HG03558 (cell line): ENCODE measurements around the gene CD93.

Source experiments
- ATAC-seq: cut with Tn5 transposase; IDR thresholded peaks from one replicate; pipeline ENCODE4 v1.9.1; 2021; ENCODE audit warnings: moderate number of reproducible peaks; ENCODE audit not compliant: unreplicated experiment; ENCODE audit errors: extremely low read depth

The CD93 gene

DNA sequence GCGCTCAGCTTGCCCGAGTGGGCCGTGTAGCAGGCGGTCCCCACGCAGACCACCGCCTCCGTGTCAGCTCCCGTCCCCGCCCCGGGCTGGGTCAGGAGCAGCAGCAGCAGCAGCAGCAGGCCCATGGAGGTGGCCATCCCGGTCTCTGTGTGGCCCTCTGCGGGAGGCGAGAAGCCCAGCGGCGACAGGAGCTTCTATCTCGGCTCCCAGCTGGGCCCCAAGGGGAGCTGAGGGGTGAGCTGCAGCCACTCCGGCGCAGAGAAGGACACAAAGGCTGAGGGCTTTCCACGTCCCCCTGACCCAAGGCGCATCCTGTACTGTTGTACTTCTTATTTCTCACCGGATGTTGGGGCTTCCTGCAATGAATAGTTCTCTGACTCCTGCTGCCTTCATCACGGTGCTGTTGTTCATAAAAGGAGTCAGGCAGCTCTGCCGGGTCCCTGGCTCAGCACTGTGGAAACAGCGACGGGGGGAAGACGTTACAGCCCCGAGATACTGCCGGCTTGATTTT lies at the start of gene CD93:
Gene CD93 (minus strand): TSS at position 269 of the 511 bp plus-strand sequence. CDS start 132 bp downstream, at position 137.
- no peak for ATAC-seq

- no peak for ATAC-seq
These were observed 47.5 kb upstream of the CD93 start for GRCh38 chr20:23133560-23133998.

DNA sequence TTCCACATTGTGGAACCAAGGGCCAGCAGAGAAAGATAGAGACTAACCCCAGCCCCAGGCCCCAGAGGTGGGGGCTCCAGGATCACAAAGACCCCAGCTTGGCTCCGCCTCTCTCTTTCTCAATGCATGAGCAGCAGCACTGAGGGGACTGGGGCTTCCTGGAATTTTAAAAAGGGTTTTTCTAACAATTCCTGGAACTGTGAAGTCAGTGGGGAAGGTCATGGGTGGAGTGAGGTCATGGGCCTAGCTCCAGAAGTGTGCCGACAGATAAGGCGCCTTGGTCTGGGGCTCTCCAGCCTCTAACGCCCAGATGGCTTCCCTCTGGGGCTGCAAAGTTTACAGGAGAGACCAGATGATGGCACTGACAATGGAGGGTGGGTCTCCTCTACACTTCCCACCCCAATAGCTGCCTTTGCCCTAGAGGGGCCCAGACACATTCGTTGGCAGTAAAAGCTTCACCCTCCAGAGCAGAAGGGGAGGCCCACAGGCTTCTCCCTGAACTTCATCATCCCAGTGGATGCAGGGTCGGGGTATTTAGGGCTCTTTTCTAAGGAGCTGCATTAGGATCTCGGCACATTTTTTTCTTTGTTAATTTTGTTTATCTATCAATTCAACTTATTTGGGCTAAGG lies 46.9 kb upstream of the CD93 start:
- no peak for ATAC-seq

DNA sequence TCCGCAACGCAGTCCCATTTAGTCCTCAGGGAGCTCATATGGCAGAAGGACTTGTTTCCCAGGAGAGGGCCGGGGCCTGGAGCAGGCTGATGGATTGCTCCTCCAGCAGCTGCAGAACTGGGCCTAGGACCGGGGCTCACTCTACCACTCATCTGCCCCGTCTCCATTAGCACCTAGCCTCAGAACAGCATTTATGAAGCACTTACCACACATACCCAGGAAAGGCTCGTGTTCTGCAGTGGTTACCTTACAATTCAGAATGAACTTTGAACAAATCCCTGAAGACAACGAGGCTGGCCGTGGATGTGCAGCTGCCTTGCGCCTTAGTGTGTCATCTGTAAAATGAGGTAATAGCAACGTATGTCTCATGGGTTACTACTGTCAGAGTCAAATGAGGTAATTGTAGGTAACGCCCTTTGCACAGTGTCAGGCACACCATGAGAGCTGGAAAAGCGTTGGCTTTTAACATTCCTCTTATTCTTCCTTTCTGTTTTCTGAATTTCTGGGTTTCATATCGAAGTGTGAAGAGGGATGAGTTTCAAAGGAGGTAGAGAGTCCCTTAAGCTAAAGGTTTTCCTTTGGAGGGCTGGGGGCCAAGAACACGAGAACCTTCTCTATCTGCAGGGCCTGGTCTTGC lies 46.3 kb upstream of the CD93 start:
- ATAC-seq: no peak

DNA sequence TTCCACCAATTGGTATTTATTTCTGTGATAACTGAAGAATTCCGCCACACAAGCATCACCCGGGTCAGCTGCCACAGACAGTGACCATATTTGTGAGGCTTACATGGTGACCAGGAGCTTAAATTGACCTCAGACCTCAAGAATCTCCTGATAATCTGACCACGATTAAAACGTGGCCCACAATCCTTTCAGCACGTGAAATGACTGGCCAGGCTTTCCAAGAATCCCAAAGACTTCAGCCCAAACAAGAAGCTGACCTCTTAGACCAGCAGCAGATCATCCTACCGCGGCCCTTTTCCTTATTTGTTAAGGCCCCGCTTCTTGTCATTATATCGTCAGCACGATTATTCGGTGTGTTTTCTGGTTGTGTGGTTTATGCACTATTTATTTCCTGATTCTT lies 45.6 kb upstream of the CD93 start:
- ATAC-seq: no peak

GRCh38 chr20:23130622-23131140 lies 44.6 kb upstream of the CD93 start:
- no peak for ATAC-seq

GRCh38 chr20:23129891-23130621 lies 43.9 kb upstream of the CD93 start:
- no peak for ATAC-seq

DNA sequence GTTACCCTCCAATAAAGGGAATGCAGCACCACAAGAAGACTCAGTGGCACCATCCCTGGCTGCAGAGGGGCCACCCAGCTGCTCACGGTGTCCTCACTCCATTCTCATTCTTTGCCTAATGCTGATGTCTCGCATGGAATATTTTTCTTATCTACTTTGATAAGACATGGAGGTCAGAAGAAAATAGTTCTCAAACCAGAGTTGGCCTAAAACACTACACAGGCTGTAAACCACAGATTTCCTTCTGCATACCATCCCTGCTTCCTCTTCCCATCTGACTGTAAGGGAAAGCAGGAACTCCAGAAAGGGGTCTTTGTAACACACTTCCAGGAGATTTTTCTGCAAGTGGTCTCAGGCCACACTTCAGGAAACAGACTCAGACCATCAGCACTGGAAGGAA lies 43.1 kb upstream of the CD93 start:
- no peak for ATAC-seq

GRCh38 chr20:23128461-23129125 lies 42.5 kb upstream of the CD93 start:
- ATAC-seq: no peak

DNA sequence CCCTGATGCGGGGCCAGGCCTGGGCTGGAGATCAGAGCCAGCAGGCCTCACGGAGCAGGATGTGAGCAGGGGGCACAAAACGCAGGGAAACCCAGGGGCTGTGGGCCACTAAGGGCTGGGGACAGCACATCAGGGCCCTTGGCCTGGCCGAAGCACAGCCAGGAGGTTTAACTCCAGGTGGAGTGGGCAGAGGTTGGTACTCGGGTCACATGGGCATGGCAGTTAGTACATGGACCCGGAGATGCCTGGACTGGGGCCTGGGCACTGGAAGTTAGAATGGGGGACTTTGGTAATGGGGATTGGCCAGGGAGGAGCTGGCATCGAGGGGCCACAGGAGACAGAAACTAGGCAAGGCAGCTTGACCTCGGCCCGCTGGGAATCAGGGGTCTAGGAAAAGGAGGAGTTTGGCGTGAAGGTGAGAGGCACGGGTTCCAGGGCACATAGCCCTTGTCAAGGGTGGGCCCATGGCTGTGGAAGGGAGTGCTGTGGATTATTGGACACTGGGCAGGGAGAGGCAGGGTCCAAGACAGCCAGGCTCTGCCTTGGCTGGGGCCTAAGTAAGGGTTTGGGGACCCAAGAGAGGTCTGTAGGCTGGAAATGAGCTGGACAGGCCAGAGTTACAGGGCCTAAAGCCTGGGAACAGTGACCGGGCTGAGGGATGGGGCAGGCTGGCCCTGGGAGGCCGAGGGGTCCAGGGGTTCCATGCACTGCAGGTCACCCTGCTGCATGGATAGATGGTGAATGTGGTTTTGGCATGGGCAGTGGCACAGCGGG lies 41.6 kb upstream of the CD93 start:
- no peak for ATAC-seq

GRCh38 chr20:23126281-23127061 lies 40.3 kb upstream of the CD93 start:
- ATAC-seq: no peak

- ATAC-seq: no peak
These were observed 39.6 kb upstream of the CD93 start for GRCh38 chr20:23125625-23126191.

- ATAC-seq: no peak
These were observed 39.0 kb upstream of the CD93 start for GRCh38 chr20:23125159-23125558.

DNA sequence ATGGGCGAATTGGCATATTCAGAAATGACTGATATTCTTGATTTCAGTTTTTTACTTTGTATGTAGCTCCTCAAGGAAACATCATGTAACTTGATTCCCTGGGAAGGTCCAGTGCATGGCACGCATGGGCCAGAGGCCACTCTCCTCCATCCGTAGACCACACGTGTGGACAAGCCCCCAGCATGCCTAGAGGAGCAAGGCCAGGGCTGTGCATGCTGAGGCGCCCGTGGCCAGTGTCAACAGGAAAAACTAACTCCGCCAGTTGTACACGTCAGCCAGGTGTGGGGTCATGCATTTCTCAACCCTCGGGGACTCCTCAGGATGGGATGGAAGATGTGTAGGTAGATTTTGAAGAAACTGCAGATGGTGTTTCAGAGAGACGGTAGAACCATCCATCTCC lies 37.8 kb upstream of the CD93 start:
- ATAC-seq: no peak

DNA sequence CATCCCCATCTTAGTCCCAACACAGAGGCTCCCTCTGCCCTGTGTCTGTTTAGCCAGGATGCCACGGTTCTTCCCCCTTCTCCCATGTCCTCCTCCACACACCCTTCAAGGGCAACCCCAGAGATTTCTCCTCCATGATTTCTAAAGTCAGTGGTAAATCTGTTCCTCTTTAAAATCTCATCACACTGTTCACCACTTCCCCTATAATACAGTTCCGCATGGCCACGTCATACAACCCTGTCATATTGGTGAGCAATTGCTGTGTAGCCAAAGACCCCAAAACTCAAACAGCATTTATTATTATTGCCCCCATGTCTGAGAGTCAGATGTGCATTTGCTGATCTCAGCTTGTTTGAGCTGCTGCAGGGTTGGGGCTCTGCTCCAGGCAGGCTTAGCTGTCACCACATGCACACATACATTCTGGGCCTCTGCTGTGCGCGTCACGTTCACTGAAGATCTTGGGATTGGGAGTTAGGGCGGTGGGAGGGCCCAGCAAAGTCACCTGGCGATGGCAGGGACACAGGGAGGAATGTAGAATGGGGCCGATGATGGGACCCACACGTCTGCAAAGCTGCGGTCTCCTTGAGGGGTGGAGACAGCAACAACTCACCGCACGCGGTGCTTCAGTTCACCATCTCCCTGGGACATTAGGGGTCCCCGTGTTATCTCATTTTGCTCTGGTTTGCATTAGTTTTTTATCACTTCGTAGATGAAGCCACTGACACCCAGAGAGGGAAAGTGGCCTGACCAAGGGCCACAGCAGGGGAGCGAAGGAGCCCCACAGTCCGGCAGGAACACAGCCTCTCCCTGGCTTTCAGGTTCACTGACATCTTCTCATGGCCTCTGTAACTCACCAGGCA lies 36.9 kb upstream of the CD93 start:
- no peak for ATAC-seq

DNA sequence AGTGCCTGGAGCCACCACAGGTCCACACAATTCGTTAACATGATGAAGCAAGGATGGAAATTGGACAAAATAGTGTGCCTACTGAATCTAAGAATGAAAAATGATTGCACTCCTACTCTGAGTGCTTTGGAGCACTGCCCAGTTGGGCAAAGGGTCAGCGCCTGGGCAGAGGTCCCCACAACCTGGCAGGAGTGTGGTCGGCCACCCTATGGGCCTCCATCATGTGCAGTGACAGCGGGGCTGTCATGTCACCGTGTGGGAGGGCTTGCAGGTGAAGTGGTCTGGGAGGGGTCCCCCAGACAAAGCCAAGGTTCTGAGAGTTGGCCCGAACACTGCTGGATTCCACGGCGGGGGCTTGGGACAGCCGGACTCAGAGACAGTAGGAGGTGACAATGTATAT lies 36.2 kb upstream of the CD93 start:
- no peak for ATAC-seq

GRCh38 chr20:23121751-23122320 lies 35.7 kb upstream of the CD93 start:
- ATAC-seq: no peak
